Measurements from ENCODE around the gene FBLN2. TPM values are rescaled to one million over a fixed set of nuclear protein-coding genes. Genes with fewer than 3 reads are reported as not detected.

Gene FBLN2
- 1.5 to 2.8 TPM (median 2.3 TPM) in 5 replicates for total RNA-seq (2022; extraction: Qiagen RNA extraction; ENCODE audit: low read depth)

GRCh38 chr3:13548696-13549622, at the start of gene FBLN2:
TSS of gene FBLN2 (plus strand) at chr3:13549125. CDS start at chr3:13570356, 21,231 bp downstream.

Other genes starting within 250 kb of the FBLN2 start
- gene NUP210, start 128.8 kb upstream of the FBLN2 start, total RNA-seq (2022; extraction: Qiagen RNA extraction; ENCODE audit: low read depth): 33.4 to 43.7 TPM (median 38.7 TPM) in 5 replicates
- gene HDAC11, start 68.8 kb upstream of the FBLN2 start, total RNA-seq (2022; extraction: Qiagen RNA extraction; ENCODE audit: low read depth): 5.5 to 12.3 TPM (median 7.5 TPM) in 5 replicates